Head of caudate nucleus (tissue), 42 donors: Measurements from ENCODE around the gene NYAP2.

ENCODE experiments used
- DNase-seq, 42 donors: peaks; one replicate each; pipeline versions ENCODE4 v3.0.0 to v3.0.0-alpha.2; 2020 to 2021; ENCODE audit warnings: mixed read lengths in 7 of 42
- intact Hi-C: fragments of 100-400 bp; cut with DNase I; formaldehyde crosslinking; loops from one replicate; pipeline ENCODE4 v1.15.0; 2022

NYAP2 gene

GRCh38 chr2:225598426-225598825 lies 198.9 kb downstream of the NYAP2 start:
- no peak for DNase-seq
- intact Hi-C loops, result no loop called here

DNA sequence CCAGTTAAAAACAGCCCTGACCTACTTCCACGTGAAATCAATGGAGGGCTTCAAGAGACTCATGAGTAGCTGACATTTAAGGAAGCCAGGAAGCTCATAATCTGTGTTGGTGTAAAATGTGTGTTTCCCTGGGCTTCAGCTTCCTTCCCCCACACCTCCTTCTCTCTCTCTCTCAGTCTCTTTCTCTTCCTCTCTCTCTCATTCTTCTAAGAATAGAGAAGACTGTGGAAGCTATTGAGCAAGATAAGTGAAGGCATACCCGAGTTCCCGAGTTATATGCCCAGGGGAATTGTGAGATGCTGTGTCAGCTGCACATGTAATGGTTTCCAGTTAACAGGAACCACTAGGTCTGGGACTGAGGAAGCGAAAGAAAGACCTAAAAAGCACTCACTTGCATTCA lies 199.4 kb downstream of the NYAP2 start:
- DNase-seq, result peak in 4 of 42 donors; percentile 11 to 25 (median 12)
- intact Hi-C loops, result no loop called here

GRCh38 chr2:225599856-225600255 lies 200.3 kb downstream of the NYAP2 start:
- intact Hi-C loops, result no loop called here
- no peak for DNase-seq

DNA sequence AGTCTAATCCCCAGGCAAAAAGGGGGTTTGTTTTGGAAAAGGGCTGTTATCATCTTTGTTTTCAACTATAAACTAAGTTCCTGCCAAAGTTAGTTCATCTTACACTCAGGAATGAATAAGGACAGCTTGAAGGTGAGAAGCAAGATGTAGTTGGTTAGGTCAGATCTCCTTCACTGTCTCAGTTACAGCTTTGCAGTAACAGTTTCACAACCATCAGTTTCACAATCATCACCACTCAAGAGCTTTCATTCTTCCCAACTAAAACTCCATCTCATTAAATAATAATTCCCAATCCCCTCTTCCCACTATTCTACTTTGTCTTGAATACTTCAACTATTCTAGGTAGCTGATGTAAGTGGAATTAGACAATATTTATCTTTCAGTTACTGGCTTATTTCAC lies 200.9 kb downstream of the NYAP2 start:
- intact Hi-C loops, result no loop called here
- no peak for DNase-seq

DNA sequence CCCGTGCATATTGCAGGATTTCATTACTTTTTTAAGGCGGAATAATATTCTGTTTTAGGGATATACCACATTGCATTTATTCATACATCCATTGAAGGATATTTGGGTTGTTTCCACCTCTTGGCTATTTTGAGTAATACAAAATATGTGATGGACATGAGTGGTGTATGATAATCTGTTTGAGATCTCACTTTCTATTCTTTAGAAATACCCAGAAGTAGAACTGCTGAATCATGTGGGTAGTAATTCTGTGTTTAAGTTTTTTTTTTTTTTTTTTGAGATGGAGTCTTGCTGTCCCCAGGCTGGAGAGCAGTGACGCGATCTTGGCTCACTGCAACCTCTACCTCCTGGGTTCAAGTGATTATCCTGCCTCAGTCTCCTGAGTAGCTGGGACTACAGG lies 201.4 kb downstream of the NYAP2 start:
- intact Hi-C loops, result no loop called here
- DNase-seq, result no peak

- intact Hi-C loops, result no loop called here
Measured at GRCh38 chr2:225602205-225602604, 202.7 kb downstream of the NYAP2 start.

GRCh38 chr2:225608136-225608535 lies 208.6 kb downstream of the NYAP2 start:
- intact Hi-C loops, result no loop called here
- no peak for DNase-seq

More at GRCh38 chr2:225602205-225602604, 202.7 kb downstream of the NYAP2 start:
- no peak for DNase-seq

DNA sequence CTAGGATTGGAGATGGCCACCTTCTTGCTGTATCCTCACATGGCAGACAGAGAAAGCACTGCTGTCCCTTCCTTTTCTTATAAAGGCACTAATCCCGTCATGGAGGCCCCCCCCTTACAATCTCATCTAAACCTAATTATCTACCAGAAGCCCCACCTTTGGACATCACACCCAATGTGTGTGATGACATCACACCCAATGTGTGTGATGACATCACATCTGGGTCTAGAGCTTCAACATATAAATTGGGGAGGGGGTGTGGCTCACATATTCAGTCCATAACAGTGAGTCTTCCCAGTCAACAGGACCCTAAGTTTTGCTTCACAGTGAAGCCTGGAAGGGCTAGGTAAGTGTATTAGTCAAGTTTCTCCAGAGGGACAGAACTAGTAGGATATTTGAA lies 213.1 kb downstream of the NYAP2 start:
- intact Hi-C loops, result no loop called here
- DNase-seq, result no peak

GRCh38 chr2:225614915-225615314 lies 215.4 kb downstream of the NYAP2 start:
- DNase-seq, result no peak
- intact Hi-C loops, result no loop called here

GRCh38 chr2:225615514-225615913 lies 216.0 kb downstream of the NYAP2 start:
- no peak for DNase-seq
- intact Hi-C loops, result no loop called here

DNA sequence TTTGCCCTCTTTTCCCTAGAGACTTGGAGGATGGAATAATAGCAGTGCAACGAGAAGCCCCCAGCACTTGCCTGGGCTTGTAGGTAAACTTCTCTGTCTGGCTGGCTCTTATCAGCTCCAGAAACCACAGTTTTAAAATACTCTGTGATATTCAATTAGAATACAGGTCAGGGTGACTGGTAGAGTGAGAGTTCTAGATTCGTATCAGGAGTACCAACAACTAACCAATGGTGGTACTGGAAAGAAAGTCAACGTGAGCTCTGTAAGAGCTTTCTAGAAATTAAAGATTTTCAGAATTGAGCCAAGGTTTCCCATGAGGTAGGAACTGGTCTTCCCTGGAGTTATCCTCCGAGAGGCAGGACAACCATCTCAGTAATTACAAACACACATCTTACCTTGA lies 216.9 kb downstream of the NYAP2 start:
- intact Hi-C loops, result no loop called here
- DNase-seq, result no peak

GRCh38 chr2:225616848-225617247 lies 217.3 kb downstream of the NYAP2 start:
- DNase-seq, result no peak
- intact Hi-C loops, result no loop called here

- DNase-seq, result no peak
- intact Hi-C loops, result no loop called here
Measured at GRCh38 chr2:225620227-225620626, 220.7 kb downstream of the NYAP2 start.

- intact Hi-C loops, result no loop called here
- DNase-seq, result no peak
Measured at GRCh38 chr2:225630824-225631533, 231.5 kb downstream of the NYAP2 start.

DNA sequence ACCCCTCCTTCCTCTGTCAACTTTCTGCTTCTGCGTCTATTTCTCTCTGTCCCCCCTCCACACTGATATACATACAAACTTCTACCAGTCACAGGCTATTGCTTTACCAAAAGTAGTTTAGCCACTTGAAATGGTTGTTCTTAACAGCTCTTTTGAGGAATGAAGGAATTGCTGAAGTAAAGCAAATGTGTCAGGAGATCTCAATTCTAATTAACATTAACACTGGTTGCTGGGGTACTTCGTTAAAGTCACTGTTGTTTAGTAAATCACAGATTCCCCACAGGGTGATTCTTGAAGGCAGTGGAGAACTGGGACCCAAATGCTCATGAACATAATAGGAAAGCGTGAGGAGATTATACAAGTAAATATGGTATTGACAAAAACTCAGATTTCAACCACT lies 232.8 kb downstream of the NYAP2 start:
- intact Hi-C loops, result no loop called here
- no peak for DNase-seq

GRCh38 chr2:225636558-225636957 lies 237.0 kb downstream of the NYAP2 start:
- no peak for DNase-seq
- intact Hi-C loops, result no loop called here

GRCh38 chr2:225637259-225637658 lies 237.7 kb downstream of the NYAP2 start:
- DNase-seq, result peak in 1 of 42 donors; percentile 38
- intact Hi-C loops, result no loop called here

DNA sequence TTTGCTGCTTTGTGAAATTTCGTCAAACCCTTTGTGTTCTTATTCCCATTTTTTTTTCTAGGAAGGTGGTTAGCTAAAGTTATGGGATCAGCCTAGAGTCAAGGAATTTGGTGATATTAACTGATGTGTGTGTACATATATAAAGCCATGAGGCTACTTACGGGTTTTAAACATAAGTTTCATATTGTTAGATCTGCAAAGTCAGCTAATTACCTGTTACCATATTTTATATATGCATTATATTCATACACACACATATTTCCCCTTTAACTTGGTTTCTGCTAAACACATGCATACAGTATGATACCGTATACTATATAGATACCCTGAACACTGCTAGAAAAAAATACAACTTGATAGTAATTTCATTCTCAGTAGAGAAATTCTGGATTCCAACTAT lies 241.0 kb downstream of the NYAP2 start:
- no peak for DNase-seq
- intact Hi-C loops, result no loop called here

- no peak for DNase-seq
- intact Hi-C loops, result no loop called here
Measured at GRCh38 chr2:225649274-225649673, 249.8 kb downstream of the NYAP2 start.

DNA sequence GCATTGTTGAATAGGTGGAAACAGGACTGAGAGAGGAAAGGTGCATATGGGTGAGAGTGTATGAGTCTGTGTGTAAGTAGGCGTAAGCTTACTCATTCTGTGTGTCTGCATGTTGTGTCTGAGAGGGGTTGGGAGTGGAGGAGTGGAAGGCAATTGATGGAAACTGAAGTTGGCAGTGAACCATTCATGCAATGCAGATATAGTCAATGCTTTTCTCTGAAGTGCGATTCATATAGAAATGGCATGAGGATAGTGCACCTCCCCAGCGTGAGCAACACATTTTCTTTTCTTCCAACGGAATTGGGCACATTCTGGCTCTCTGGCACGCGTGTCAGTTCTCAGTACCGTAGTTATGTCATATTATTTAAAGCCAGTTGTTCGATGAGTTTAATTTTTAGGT lies 250.5 kb downstream of the NYAP2 start:
- DNase-seq, result peak in 7 of 42 donors; percentile 4 to 42 (median 21)

GRCh38 chr2:225660262-225661131 lies 261.0 kb downstream of the NYAP2 start:
- intact Hi-C loops, result no loop called here
- peak; percentile 66 to 95 (median 87) for DNase-seq

More for the DNA sequence above, 250.5 kb downstream of the NYAP2 start:
- intact Hi-C loops, result no loop called here
